Measurements from ENCODE around the gene CD38.

DNA sequence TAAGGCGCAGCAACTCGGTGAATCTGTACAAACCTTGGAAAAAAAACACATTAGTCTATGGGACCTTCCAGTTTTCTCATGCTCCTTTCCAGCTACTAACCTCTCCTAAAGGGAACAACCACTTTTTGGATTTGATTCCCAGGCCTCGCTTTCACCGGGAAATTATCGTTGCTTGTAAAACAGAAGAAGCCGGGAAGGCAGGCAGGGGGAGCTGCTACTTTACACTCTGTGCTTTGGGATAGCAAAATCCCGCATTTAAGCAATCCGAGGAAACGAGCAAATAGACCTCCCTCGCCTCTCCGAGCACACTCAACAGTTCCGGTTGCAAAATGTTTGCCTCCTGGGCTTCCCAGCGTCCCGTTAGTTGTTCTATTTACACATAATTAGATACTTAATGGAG, 1.2 kb downstream of the CD38 start:
- TF ChIP-seq, protein P1, sequence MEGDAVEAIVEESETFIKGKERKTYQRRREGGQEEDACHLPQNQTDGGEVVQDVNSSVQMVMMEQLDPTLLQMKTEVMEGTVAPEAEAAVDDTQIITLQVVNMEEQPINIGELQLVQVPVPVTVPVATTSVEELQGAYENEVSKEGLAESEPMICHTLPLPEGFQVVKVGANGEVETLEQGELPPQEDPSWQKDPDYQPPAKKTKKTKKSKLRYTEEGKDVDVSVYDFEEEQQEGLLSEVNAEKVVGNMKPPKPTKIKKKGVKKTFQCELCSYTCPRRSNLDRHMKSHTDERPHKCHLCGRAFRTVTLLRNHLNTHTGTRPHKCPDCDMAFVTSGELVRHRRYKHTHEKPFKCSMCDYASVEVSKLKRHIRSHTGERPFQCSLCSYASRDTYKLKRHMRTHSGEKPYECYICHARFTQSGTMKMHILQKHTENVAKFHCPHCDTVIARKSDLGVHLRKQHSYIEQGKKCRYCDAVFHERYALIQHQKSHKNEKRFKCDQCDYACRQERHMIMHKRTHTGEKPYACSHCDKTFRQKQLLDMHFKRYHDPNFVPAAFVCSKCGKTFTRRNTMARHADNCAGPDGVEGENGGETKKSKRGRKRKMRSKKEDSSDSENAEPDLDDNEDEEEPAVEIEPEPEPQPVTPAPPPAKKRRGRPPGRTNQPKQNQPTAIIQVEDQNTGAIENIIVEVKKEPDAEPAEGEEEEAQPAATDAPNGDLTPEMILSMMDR (IDR thresholded peaks at IDR 0.05; ENCODE audit: low read depth, low read length, poor library complexity, severe bottlenecking), result peak; percentile 16
- no peak for TF ChIP-seq EZH2phosphoT487 (IDR thresholded peaks at IDR 0.05; ENCODE audit: borderline replicate concordance, low read length)

Data from DOHH2 (cell line).